ENCODE data around the gene CIP2A. TPM values are rescaled to one million over a fixed set of nuclear protein-coding genes. Genes with fewer than 3 reads are reported as not detected.

Gene CIP2A
- total RNA-seq, 1 experiment from 2014 or later = 26.9 TPM

- Histone ChIP-seq H3K4me3 (ENCODE audit: low read depth, low read length) (no peak overlapping the region), H3K9me3 (no peaks in the 10 kb centered on the region), H3K36me3 (ENCODE audit: control insufficient read depth, insufficient read depth, low read length) (no peaks in the 10 kb centered on the region), H3K4me1 (no peaks in the 10 kb centered on the region), H3K27me3 (replicated peaks; ENCODE audit: control insufficient read depth, insufficient read depth, low read length) (no peaks in the 10 kb centered on the region)
- Mint-ChIP-seq H3K36me3 (ENCODE audit: insufficient read depth, unreplicated experiment) (no peaks in the 10 kb centered on the region), H3K9me3 (ENCODE audit: unreplicated experiment) (no peaks in the 10 kb centered on the region), H3K27ac (ENCODE audit: unreplicated experiment) (no peak overlapping the region), H3K4me1 (ENCODE audit: low read depth, unreplicated experiment) (no peaks in the 10 kb centered on the region), H3K27me3 (ENCODE audit: insufficient read depth, unreplicated experiment) (peaks cover 7% of the 10 kb centered on the region), H3K4me3 (ENCODE audit: unreplicated experiment) (no peak overlapping the region)
- ChIA-PET POLR2A (no interaction called here), CTCF (no interaction called here)
- no peak for DNase-seq
- no peak for TF ChIP-seq CTCF (IDR thresholded peaks at IDR 0.05; ENCODE audit: insufficient read depth in 1 of 2, low read depth in 1 of 2, low read length in 1 of 2, severe bottlenecking in 1 of 2, unreplicated experiment in 1 of 2)
- BruUV-seq (replicated peaks) = no TSS peak
- intact Hi-C loops (cut with micrococcal nuclease; ENCODE audit: unreplicated experiment) = no loop called here
These were observed 87.7 kb downstream of the CIP2A start for GRCh38 chr3:108501535-108501934.

GRCh38 chr3:108500728-108501127 lies 88.5 kb downstream of the CIP2A start:
- Histone ChIP-seq H3K4me3 (ENCODE audit: low read depth, low read length) (no peak overlapping the region), H3K4me1 (no peaks in the 10 kb centered on the region), H3K36me3 (ENCODE audit: control insufficient read depth, insufficient read depth, low read length) (no peaks in the 10 kb centered on the region), H3K9me3 (no peaks in the 10 kb centered on the region), H3K27me3 (replicated peaks; ENCODE audit: control insufficient read depth, insufficient read depth, low read length) (no peaks in the 10 kb centered on the region)
- ChIA-PET POLR2A (no interaction called here), CTCF (interaction anchor here (0.9 kb wide), 1 partner anchor 52 kb away, joined by 3 read pairs; no protein-coding TSS in a partner anchor)
- DNase-seq = no peak
- H3K36me3 Mint-ChIP-seq (ENCODE audit: insufficient read depth, unreplicated experiment) = no peaks in the 10 kb centered on the region
- no peak for TF ChIP-seq CTCF (IDR thresholded peaks at IDR 0.05; ENCODE audit: insufficient read depth in 1 of 2, low read depth in 1 of 2, low read length in 1 of 2, severe bottlenecking in 1 of 2, unreplicated experiment in 1 of 2)
- H3K27me3 Mint-ChIP-seq (ENCODE audit: insufficient read depth, unreplicated experiment) = peaks cover 7% of the 10 kb centered on the region
- H3K27ac Mint-ChIP-seq (ENCODE audit: unreplicated experiment) = no peak overlapping the region
- no peaks in the 10 kb centered on the region for H3K9me3 Mint-ChIP-seq (ENCODE audit: unreplicated experiment)
- BruUV-seq (replicated peaks) = no TSS peak
- no peak overlapping the region for H3K4me3 Mint-ChIP-seq (ENCODE audit: unreplicated experiment)
- H3K4me1 Mint-ChIP-seq (ENCODE audit: low read depth, unreplicated experiment) = no peaks in the 10 kb centered on the region
- intact Hi-C loops (cut with micrococcal nuclease; ENCODE audit: unreplicated experiment) = no loop called here

Other genes with a start within 250 kb of the CIP2A start
- 0.21 and 0.25 TPM in 2 replicates for gene MYH15, start 78.8 kb downstream of the CIP2A start, total RNA-seq (2022)
- gene DZIP3, start 284 bp upstream of the CIP2A start, total RNA-seq (2022) = 20.9 and 21.2 TPM in 2 replicates
- gene RETNLB, start 168.0 kb upstream of the CIP2A start, total RNA-seq (2022) = not detected in 2 replicates
- gene TRAT1, start 233.3 kb upstream of the CIP2A start, total RNA-seq (2022) = not detected in 2 replicates

Measured in Caco-2 (cell line).